H1 (cell line): ENCODE data around the gene TNFRSF6B.

Experiments used
- CEBPB ChIP-seq: IDR thresholded peaks from 2 replicates; pipeline ENCODE4 v1.6.1; 2012; ENCODE audit warnings: low read depth, low read length
- CHD2 ChIP-seq: IDR thresholded peaks from 2 replicates; pipeline ENCODE4 v1.6.1; 2012; ENCODE audit warnings: low read length, improper control_type of control experiment
- CTCF ChIP-seq, 3 experiments: IDR thresholded peaks; 1 replicate in 2 of 3; 2 replicates in 1 of 3; pipeline versions ENCODE4 v1.5.1 to v1.6.1; 2011; ENCODE audit warnings: low read length in 3 of 3, mild to moderate bottlenecking in 3 of 3, inconsistent platforms in 2 of 3, low read depth in 1 of 3, moderate library complexity in 1 of 3; ENCODE audit not compliant: insufficient read depth in 1 of 3; ENCODE audit errors: control extremely low read depth in 1 of 3
- EZH2 ChIP-seq: fragments of 200-600 bp; sonication (generic); IDR thresholded peaks from 2 replicates; pipeline ENCODE4 v1.7.1; 2012; ENCODE audit warnings: low read depth, mild to moderate bottlenecking, moderate library complexity, low read length, inconsistent platforms; ENCODE audit not compliant: severe bottlenecking
- MAFK ChIP-seq: IDR thresholded peaks from 2 replicates; pipeline ENCODE4 v1.6.1; 2012; ENCODE audit warnings: low read depth, mild to moderate bottlenecking, improper control_type of control experiment, low read length
- POLR2A ChIP-seq, 2 experiments: IDR thresholded peaks; 1 replicate in 1 of 2; 2 replicates in 1 of 2; pipeline ENCODE4 v1.6.1; 2011; ENCODE audit warnings: low read depth in 2 of 2, low read length in 2 of 2, mild to moderate bottlenecking in 2 of 2; ENCODE audit errors: control extremely low read depth in 1 of 2
- RFX5 ChIP-seq: IDR thresholded peaks from 2 replicates; pipeline ENCODE4 v1.6.1; 2011; ENCODE audit warnings: low read depth, low read length, improper control_type of control experiment, borderline replicate concordance

GRCh38 chr20:63702036-63702665, 5.7 kb downstream of the TNFRSF6B start:
- TF ChIP-seq EZH2 (no peak), POLR2A (IDR thresholded peaks at IDR 0.05; ENCODE audit: control extremely low read depth in 1 of 2, low read depth in 2 of 2, low read length in 2 of 2) (no peak), CTCF (IDR thresholded peaks at IDR 0.05; ENCODE audit: control extremely low read depth in 1 of 3, insufficient read depth in 1 of 3, low read depth in 1 of 3, low read length in 3 of 3) (no peak), MAFK (no peak), CHD2 (no peak), RFX5 (no peak), CEBPB (no peak)
